HG02840 (cell line): ENCODE data around the gene PXYLP1.

Experiments used
- ATAC-seq: cut with Tn5 transposase; IDR thresholded peaks from one replicate; pipeline ENCODE4 v1.9.1; 2021; ENCODE audit warnings: mild to moderate bottlenecking, moderate library complexity, moderate number of reproducible peaks; ENCODE audit not compliant: unreplicated experiment, low FRiP score

The PXYLP1 gene

DNA sequence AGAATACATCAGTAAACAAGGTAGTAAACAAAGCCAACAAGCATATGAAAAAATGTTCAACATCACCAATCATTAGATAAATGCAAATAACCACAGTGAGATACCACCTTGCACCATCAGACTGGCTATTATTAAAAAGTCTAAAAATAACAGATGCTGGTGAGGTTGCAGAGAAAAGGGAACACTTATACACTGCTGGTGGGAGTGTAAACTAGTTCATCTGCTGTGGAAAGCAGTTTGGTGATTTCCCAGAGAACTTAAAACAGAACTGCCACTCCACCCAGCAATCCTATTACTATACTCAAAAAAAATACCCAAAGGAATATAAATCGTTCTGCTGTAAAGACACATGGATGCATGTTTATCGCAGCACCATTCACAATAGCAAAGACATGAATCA is 106.4 kb downstream of the PXYLP1 start:
- ATAC-seq = no peak

- no peak for ATAC-seq
Measured at GRCh38 chr3:141338881-141339280, 107.3 kb downstream of the PXYLP1 start.

DNA sequence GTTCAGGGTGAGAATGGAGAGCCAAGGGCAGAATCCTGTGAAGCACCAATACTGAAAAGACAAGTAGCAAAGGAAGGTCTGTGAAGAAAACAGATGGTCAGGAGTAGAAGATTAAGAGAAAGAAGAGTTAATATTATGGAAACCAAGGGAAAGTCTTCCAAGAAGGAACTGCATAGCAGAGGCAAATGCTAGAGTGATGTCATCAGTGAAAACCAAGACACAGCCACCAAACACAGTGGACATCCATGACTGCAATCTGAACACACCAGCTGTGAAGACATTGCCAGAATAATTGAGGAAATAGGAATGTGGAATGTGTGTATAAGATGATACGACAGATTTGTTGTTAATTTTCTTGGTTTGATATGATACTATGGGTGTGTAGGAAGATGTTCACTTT is 109.9 kb downstream of the PXYLP1 start:
- ATAC-seq = no peak

DNA sequence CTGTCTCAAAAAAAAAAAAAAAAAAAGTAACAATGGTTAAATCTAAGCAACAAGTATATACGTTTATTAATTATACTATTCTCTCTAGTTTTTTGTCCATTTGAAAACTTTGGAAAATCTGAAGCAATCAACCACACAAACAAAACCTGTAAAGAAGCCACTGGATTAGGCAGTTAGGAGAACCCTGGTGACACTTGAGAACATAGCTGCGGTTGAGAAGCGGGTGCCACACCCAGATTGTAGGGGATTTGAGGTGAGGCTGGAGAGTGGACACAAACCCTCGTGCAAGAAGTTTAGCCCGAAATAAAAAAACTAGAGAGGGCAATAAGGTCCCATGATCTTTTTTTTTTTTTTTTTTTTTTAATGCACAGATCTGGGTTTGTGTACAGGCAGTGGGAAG is 110.8 kb downstream of the PXYLP1 start:
- no peak for ATAC-seq

- ATAC-seq = no peak
Measured at GRCh38 chr3:141343077-141343476, 111.5 kb downstream of the PXYLP1 start.

DNA sequence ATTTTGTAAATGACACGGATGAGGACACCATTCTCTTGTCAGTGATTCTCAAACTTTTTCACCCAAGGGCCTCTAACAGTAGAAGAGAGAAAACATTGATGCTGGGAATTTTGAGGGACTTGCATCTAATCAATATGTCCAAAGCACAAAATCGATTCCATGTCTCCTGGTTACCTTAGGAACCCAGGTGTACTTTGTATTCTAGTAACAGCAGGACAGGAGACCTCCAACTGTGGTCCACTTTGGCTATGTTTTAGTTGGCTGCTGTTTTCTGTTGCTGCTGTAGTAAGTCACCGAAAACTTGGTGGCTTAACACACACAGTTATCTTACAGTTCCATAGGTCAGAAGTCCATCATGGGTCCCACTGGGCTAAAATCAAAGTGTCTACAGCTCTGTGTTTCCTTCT is 112.2 kb downstream of the PXYLP1 start:
- ATAC-seq = no peak
